ENCODE results near the gene ZDHHC14. TPM values are rescaled to one million over a fixed set of nuclear protein-coding genes. Genes with fewer than 3 reads are reported as not detected.

The ZDHHC14 gene
- total RNA-seq, 4 donors from 2014 or later, result 6.5 to 10.4 (median 8.0) TPM

GRCh38 chr6:157401734-157402338 lies 20.8 kb downstream of the ZDHHC14 start:
- TF ChIP-seq CTCF (IDR thresholded peaks at IDR 0.05; ENCODE audit: low read depth), result no peak

- no peak for TF ChIP-seq CTCF (IDR thresholded peaks at IDR 0.05; ENCODE audit: low read depth)
Observed at GRCh38 chr6:157402996-157403685, 22.2 kb downstream of the ZDHHC14 start.

GRCh38 chr6:157403686-157404051 lies 22.7 kb downstream of the ZDHHC14 start:
- no peak for TF ChIP-seq CTCF (IDR thresholded peaks at IDR 0.05; ENCODE audit: low read depth)

- TF ChIP-seq CTCF (IDR thresholded peaks at IDR 0.05; ENCODE audit: low read depth), result no peak
Observed at GRCh38 chr6:157405986-157406385, 25.0 kb downstream of the ZDHHC14 start.

- no peak for TF ChIP-seq CTCF (IDR thresholded peaks at IDR 0.05; ENCODE audit: low read depth)
Observed at GRCh38 chr6:157406661-157407060, 25.7 kb downstream of the ZDHHC14 start.

- TF ChIP-seq CTCF (IDR thresholded peaks at IDR 0.05; ENCODE audit: low read depth), result no peak
Observed at GRCh38 chr6:157407646-157408045, 26.7 kb downstream of the ZDHHC14 start.

- no peak for TF ChIP-seq CTCF (IDR thresholded peaks at IDR 0.05; ENCODE audit: low read depth)
Observed at GRCh38 chr6:157410045-157410444, 29.1 kb downstream of the ZDHHC14 start.
